Measurements from ENCODE around the gene EPB41L4A. TPM values are rescaled to one million over a fixed set of nuclear protein-coding genes. Genes with fewer than 3 reads are reported as not detected.

Gene EPB41L4A
- total RNA-seq, 1 donor from 2014 or later = 27.5 TPM

DNA sequence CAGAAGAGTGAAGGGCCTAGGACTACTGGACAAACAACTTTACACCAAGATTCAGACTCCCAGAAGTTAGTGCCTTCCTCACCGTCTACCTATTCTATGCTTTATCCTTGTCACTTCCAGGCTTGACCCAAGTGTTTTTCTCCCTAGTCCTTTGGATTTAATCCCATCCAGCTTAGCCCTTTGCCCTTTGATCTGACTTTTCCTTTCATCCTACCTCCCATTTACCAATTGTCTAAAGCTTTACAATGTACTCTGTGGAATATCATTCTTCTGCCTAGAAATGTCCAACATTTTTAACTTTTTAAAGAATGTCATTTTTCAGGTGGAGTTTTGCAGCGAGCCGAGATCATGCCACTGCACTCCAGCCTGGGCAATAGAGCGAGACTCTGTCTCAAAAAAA lies 292.1 kb downstream of the EPB41L4A start:
- H3K27me3 ChIP-seq = no peaks in the 10 kb centered on the region
- no peak for DNase-seq (ENCODE audit: extremely low spot score in 2 of 2)
- H3K9me3 ChIP-seq = no peaks in the 10 kb centered on the region
- no peaks in the 10 kb centered on the region for H3K36me3 ChIP-seq
- H3K4me3 ChIP-seq = no peak overlapping the region
- H3K4me1 ChIP-seq = no peaks in the 10 kb centered on the region
- intact Hi-C loops (cut with DNase I) = loop anchor here (2.0 kb wide), 1 partner anchor 424 kb away; no protein-coding TSS in a partner anchor
- TF ChIP-seq, protein P1, sequence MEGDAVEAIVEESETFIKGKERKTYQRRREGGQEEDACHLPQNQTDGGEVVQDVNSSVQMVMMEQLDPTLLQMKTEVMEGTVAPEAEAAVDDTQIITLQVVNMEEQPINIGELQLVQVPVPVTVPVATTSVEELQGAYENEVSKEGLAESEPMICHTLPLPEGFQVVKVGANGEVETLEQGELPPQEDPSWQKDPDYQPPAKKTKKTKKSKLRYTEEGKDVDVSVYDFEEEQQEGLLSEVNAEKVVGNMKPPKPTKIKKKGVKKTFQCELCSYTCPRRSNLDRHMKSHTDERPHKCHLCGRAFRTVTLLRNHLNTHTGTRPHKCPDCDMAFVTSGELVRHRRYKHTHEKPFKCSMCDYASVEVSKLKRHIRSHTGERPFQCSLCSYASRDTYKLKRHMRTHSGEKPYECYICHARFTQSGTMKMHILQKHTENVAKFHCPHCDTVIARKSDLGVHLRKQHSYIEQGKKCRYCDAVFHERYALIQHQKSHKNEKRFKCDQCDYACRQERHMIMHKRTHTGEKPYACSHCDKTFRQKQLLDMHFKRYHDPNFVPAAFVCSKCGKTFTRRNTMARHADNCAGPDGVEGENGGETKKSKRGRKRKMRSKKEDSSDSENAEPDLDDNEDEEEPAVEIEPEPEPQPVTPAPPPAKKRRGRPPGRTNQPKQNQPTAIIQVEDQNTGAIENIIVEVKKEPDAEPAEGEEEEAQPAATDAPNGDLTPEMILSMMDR (IDR thresholded peaks at IDR 0.05) = no peak
- TF ChIP-seq POLR2A (IDR thresholded peaks at IDR 0.05) = no peak
- TF ChIP-seq POLR2AphosphoS5 (IDR thresholded peaks at IDR 0.05; ENCODE audit: insufficient read depth in 1 of 2, low read depth in 1 of 2) = no peak
- no peak overlapping the region for H3K27ac ChIP-seq

DNA sequence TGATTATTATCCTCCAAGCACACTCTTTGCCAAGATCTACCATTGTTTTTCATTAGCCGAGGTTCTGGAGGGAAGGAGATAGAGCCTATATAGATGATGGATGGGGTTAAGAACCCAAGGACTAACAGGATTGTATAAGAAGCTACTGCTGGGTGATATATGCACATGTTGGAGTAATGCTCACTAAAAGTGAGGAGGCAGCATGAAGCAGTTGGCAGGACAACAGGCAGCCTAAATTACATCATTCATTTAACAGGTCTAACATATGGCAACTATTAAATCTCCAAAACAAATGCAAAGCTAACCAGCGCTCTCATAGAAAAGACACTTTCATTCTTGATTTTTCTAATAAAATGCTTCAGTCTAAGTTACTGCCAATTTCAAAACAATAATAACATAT lies 293.2 kb downstream of the EPB41L4A start:
- Histone ChIP-seq H3K27ac (no peak overlapping the region), H3K4me3 (no peak overlapping the region), H3K27me3 (no peaks in the 10 kb centered on the region), H3K9me3 (no peaks in the 10 kb centered on the region), H3K36me3 (no peaks in the 10 kb centered on the region), H3K4me1 (no peaks in the 10 kb centered on the region)
- DNase-seq (ENCODE audit: extremely low spot score in 2 of 2) = no peak
- TF ChIP-seq, protein P1 (IDR thresholded peaks at IDR 0.05) = no peak
- no peak for TF ChIP-seq POLR2A (IDR thresholded peaks at IDR 0.05)
- no peak for TF ChIP-seq POLR2AphosphoS5 (IDR thresholded peaks at IDR 0.05; ENCODE audit: insufficient read depth in 1 of 2, low read depth in 1 of 2)
- intact Hi-C loops (cut with DNase I) = loop anchor here (2.0 kb wide), 1 partner anchor 423 kb away; no protein-coding TSS in a partner anchor

DNA sequence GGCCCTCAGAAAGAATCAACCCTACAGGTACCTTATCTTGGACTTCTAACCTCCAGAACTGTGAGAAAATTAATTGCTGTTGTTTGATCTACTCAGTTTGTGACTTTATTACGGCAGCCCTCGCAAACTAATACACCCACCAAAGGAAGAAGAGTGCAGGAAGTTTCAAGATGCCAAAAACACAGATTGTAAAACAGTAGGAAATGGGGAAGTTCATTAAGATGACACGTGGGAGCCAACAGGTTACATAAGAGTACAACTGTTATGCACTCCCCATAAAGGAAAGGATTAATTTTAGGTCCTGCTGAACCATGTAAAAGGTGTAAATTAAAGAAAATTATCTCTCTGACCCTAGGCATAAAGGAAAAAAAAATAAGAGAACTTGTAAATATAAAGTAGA lies 294.3 kb downstream of the EPB41L4A start:
- intact Hi-C loops (cut with DNase I) = no loop called here

DNA sequence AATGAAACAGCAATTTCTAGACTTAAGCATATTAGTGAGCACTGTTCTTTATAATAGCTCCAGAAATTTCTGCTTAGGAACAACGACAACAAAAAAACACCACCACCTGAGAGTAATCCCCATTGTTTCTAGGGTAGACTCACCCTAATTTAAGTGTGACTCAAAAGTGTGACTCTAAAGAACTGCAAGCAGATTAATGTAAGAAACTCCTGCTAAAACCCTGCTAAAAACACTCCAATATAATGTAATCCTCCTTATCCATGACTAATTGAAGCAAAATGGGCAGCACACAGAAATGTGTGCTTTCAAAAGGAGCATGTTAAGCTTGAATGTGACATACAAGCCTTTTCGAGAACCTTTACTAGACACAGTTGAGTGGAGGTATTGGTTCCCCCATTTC lies 296.0 kb downstream of the EPB41L4A start:
- H3K9me3 ChIP-seq = no peaks in the 10 kb centered on the region
- no peak overlapping the region for H3K4me3 ChIP-seq
- DNase-seq (ENCODE audit: extremely low spot score in 2 of 2) = no peak
- TF ChIP-seq POLR2AphosphoS5 (IDR thresholded peaks at IDR 0.05; ENCODE audit: insufficient read depth in 1 of 2, low read depth in 1 of 2) = no peak
- TF ChIP-seq, protein P1 (IDR thresholded peaks at IDR 0.05) = no peak
- no peak for TF ChIP-seq POLR2A (IDR thresholded peaks at IDR 0.05)
- H3K36me3 ChIP-seq = no peaks in the 10 kb centered on the region
- no peaks in the 10 kb centered on the region for H3K4me1 ChIP-seq
- no peaks in the 10 kb centered on the region for H3K27me3 ChIP-seq
- intact Hi-C loops (cut with DNase I) = no loop called here
- H3K27ac ChIP-seq = no peak overlapping the region

More for the DNA sequence above, 294.3 kb downstream of the EPB41L4A start:
- DNase-seq (ENCODE audit: extremely low spot score in 2 of 2) = no peak
- H3K4me1 ChIP-seq = no peaks in the 10 kb centered on the region
- H3K27ac ChIP-seq = no peak overlapping the region
- no peaks in the 10 kb centered on the region for H3K36me3 ChIP-seq
- H3K27me3 ChIP-seq = no peaks in the 10 kb centered on the region
- no peak overlapping the region for H3K4me3 ChIP-seq
- no peaks in the 10 kb centered on the region for H3K9me3 ChIP-seq
- no peak for TF ChIP-seq POLR2A (IDR thresholded peaks at IDR 0.05)
- no peak for TF ChIP-seq POLR2AphosphoS5 (IDR thresholded peaks at IDR 0.05; ENCODE audit: insufficient read depth in 1 of 2, low read depth in 1 of 2)
- TF ChIP-seq, protein P1 (IDR thresholded peaks at IDR 0.05) = no peak

DNA sequence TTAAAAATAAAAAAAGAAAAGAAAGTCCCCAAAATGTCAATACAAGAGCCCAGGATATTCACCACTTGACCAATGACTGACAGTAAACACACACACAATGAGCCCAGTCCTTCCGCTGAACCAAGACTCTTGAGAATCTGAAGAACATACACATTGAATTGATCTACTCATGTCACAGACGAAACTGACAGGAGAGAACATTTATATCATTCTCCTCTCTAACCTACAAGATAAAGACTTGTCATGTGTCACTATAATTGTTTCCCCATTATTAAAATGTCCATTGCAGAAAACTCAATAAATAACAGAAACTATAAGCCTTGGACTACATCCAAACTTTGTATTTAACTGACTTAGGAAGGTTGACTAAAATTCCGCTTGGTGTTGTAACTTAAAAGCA lies 296.7 kb downstream of the EPB41L4A start:
- Histone ChIP-seq H3K27me3 (no peaks in the 10 kb centered on the region), H3K27ac (no peak overlapping the region), H3K4me3 (no peak overlapping the region), H3K4me1 (no peaks in the 10 kb centered on the region), H3K36me3 (no peaks in the 10 kb centered on the region), H3K9me3 (no peaks in the 10 kb centered on the region)
- intact Hi-C loops (cut with DNase I) = no loop called here
- TF ChIP-seq, protein P1 (IDR thresholded peaks at IDR 0.05) = no peak
- TF ChIP-seq POLR2A (IDR thresholded peaks at IDR 0.05) = no peak
- no peak for TF ChIP-seq POLR2AphosphoS5 (IDR thresholded peaks at IDR 0.05; ENCODE audit: insufficient read depth in 1 of 2, low read depth in 1 of 2)
- DNase-seq (ENCODE audit: extremely low spot score in 2 of 2) = no peak
